ENCODE data around the gene PTGS1. TPM values are rescaled to one million over a fixed set of nuclear protein-coding genes. Genes with fewer than 3 reads are reported as not detected.

PTGS1 gene
- total and polyA plus RNA-seq, 9 of the 15 experiments (the other 6 are each of a cell fraction or from before 2014, with no cell fraction given): 3.4 to 12.9 (median 5.3) TPM

- Histone ChIP-seq H3K79me2 (ENCODE audit: control insufficient read depth, insufficient read depth, low read length) (no peaks in the 10 kb centered on the region), H3K9me1 (ENCODE audit: control insufficient read depth, insufficient read depth, low read length) (no peaks in the 10 kb centered on the region), H4K20me1 (replicated peaks; ENCODE audit: control insufficient read depth, insufficient read depth, low read length) (no peaks in the 10 kb centered on the region), H3K27me3 (ENCODE audit: control insufficient read depth in 2 of 2, insufficient read depth in 2 of 2, low read length in 2 of 2) (no peaks in the 10 kb centered on the region; a peak in 1 of 5 replicates), H3K4me2 (ENCODE audit: insufficient read depth, low read length) (no peak overlapping the region), H2AFZ (ENCODE audit: low read depth, low read length) (no peak overlapping the region), H3K4me1 (replicated peaks in 1 of 2; ENCODE audit: control insufficient read depth in 2 of 2, insufficient read depth in 2 of 2, low read length in 2 of 2) (peaks cover 3 to 8% of the 10 kb centered on the region in 2 experiments; a peak in 4 of 5 replicates), H3K27ac (ENCODE audit: extremely low read depth, low read depth, low read length) (no peak overlapping the region), H3K4me3 (no peak overlapping the region), H3K9me3 (replicated peaks; ENCODE audit: control insufficient read depth, insufficient read depth, low read depth, low read length) (no peaks in the 10 kb centered on the region), H3K9ac (ENCODE audit: insufficient read depth in 1 of 2, low read depth in 2 of 2, low read length in 2 of 2) (no peak overlapping the region), H3K36me3 (ENCODE audit: control insufficient read depth, insufficient read depth, low read length) (no peaks in the 10 kb centered on the region)
- FAIRE-seq: no peak
- intact Hi-C loops (cut with micrococcal nuclease) (no loop called here), in situ Hi-C loops (cut with MboI) (no loop called here)
- CTCF ChIA-PET (ENCODE audit: low intra/inter-chr PET ratio): no interaction called here
- no peak for DNase-seq (ENCODE audit: extremely low read depth in 1 of 4, low spot score in 3 of 4)
- whole genome bisulfite sequencing (ENCODE audit: insufficient coverage, low coverage, missing lambda C conversion rate): 16% methylated on average over 2 of the region's 2 CpGs
- POLR2A ChIA-PET: interaction anchor here (1.5 kb wide), 1 partner anchor 9 kb away, joined by 4 read pairs; no protein-coding TSS in a partner anchor
- ATAC-seq: no peak
- no TSS peak for BruUV-seq (replicated peaks)
- no peak for TF ChIP-seq TCF3 (CRISPR knock-in tag; IDR thresholded peaks at IDR 0.05)
- no peak for TF ChIP-seq ZNF766 (CRISPR knock-in tag; conservative IDR thresholded peaks at IDR 0.05)
- TF ChIP-seq DDX20 (tag; IDR thresholded peaks at IDR 0.05; ENCODE audit: low read depth): no peak
- TF ChIP-seq ZNF408 (CRISPR knock-in tag; IDR thresholded peaks at IDR 0.05; ENCODE audit: low read depth): no peak
- no peak for TF ChIP-seq ASH1L (IDR thresholded peaks at IDR 0.05; ENCODE audit: borderline replicate concordance, low read depth, partially characterized antibody)
- TF ChIP-seq ZNF140 (CRISPR knock-in tag; IDR thresholded peaks at IDR 0.05): no peak
- no peak for TF ChIP-seq NR2F6 (CRISPR knock-in tag; IDR thresholded peaks at IDR 0.05)
- no peak for TF ChIP-seq IRF9 (tag; IDR thresholded peaks at IDR 0.05)
- no peak for TF ChIP-seq RBM34 (IDR thresholded peaks at IDR 0.05; ENCODE audit: borderline replicate concordance, insufficient read depth, low read length)
Measured at GRCh38 chr9:122397749-122398148, 26.9 kb downstream of the PTGS1 start.
